HPDE6-E6E7 (cell line): ENCODE results near the gene MMP7.
"Not testable (repeated sequence)": the region's sequence is repeated elsewhere in the genome, so short reads cannot be mapped to it uniquely, and the experiment has no call there.

ENCODE experiments used
- DNase-seq: peaks from one replicate; pipeline ENCODE4 v3.0.0; 2011; ENCODE audit warnings: missing footprints; ENCODE audit errors: extremely low spot score

The MMP7 gene

GRCh38 chr11:102539567-102539966, 9.0 kb upstream of the MMP7 start:
- no peak for DNase-seq

DNA sequence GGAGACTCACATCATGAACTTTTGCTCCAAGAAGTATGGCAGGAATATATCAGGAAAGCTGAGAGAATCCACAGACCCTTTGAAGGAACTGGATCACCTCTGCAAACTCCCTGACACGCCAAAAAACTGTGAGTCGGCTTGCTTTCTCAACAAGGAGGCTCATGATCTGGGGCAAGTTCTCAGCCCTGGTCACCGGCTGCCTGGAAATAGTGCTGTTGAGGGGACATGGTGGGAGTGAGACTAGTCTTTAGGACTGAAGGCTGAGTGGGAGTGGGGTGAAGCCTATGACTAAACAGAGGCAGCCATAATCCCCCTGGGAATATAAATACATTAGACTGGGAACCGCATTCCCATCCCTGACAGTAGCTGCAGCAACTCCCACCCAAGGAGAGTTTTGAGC, 8.4 kb upstream of the MMP7 start:
- DNase-seq: no peak

- DNase-seq: no peak
Observed at GRCh38 chr11:102534261-102534872, 3.8 kb upstream of the MMP7 start.

GRCh38 chr11:102528618-102529017, 1.9 kb downstream of the MMP7 start:
- no peak for DNase-seq

DNA sequence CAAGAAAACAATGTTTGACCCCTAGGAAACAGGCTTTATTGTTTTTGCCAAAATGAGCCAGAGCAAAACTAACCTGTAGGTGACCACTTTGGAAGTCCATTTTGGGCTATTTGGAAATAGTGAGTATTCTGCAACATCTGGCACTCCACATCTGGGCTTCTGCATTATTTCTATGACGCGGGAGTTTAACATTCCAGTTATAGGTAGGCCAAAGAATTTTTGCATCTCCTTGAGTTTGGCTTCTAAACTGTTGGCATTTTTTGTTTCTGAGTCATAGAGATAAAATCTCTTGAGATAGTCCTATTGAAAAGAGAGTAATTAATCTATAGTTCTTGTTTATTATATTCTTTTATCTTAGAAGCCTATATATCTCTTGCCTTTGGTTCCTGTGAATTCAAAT, 2.9 kb downstream of the MMP7 start:
- DNase-seq: no peak

GRCh38 chr11:102527041-102527440, 3.5 kb downstream of the MMP7 start:
- no peak for DNase-seq

DNA sequence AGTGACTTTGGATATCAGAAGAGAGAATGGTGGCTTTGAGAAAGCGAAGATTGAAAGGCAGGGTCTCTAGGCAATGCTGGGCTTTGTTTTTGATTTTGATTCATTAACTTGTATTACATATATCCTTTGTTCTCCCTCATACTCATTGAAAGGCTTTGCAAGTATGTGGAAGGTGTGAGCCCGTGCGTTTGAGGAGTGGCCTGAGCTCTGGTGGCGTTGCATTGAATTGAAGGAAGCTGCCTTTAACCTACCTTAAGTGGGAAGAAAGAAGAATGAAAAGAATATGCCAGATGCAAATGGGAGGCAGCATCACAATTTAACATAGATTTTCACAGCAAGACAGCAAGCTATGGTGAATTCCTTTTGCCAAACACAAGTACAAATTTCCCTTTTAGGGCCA, 6.7 kb downstream of the MMP7 start:
- no peak for DNase-seq

DNA sequence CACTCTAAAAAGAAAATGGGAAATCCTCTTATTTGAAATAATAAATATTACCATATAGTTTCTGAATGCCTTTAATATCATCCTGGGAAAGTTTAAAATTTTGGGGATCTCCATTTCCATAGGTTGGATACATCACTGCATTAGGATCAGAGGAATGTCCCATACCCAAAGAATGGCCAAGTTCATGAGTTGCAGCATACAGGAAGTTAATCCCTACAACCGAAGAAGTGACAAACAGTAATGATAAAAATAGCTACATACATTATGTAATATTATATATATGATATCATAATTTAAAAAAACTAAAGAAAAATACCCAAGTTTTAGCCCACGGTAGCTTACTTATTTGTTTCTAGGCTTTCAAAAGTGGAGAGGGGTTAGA, 7.4 kb downstream of the MMP7 start:
- no peak for DNase-seq

GRCh38 chr11:102522312-102523188, 8.0 kb downstream of the MMP7 start:
- DNase-seq: no peak

DNA sequence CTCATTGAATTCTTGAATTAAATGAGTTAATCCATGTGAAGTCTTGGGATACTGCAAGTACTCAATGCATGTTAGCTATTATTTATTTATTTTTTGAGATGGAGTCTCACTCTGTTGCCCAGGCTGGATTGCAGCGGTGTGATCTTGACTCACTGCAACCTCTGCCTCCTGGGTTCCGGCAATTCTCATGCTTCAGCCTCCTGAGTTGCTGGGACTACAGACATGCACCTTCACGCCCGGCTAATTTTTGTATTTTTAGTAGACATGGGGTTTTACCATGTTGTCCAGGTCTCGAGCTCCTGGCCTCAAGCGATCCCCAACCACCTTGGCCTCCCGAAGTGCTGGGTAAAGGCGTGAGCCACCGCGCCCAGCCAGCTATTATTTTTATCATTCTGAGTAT, 9.4 kb downstream of the MMP7 start:
- DNase-seq: no peak

DNA sequence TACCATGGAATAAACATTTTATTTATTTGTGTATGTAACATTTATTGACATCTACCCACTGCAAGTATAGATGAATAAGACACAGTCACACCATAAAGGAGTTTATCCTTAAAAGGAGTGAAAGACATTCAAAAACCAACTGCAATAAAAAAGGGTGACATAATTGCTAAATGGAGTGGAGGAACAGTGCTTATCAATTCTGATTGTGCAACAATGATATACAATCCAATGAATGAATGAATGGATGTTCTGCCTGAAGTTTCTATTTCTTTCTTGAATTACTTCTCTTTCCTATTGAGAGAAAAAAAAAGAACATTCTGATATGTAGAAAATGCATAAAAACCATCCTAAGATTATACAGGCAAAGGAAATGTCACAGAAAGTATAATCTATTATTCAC, 10.0 kb downstream of the MMP7 start:
- no peak for DNase-seq

- DNase-seq: no peak
Observed at GRCh38 chr11:102518296-102519094, 12.1 kb downstream of the MMP7 start.

- no peak for DNase-seq
Observed at GRCh38 chr11:102517670-102518069, 12.9 kb downstream of the MMP7 start.

- peak; percentile 58 for DNase-seq
Observed at GRCh38 chr11:102516179-102516578, 14.4 kb downstream of the MMP7 start.

DNA sequence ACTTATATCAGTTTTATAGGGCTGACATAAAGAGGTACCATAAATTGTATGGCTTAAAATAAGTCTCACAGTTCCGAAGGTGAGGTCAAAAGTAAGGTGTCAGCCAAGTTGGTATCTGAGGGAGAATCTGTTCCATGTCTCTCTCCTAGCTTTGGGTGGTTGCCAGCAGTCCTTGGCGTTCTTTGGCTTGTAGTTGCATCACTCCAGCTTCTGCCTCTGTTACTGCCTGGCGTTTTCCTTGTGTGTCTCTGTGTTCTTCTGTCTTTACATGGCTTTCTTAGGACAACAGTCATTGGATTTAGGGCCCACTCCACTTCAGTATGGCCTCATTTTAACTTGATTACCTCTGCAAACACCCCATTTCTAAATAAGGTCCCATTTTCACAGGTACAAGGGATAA, 16.7 kb downstream of the MMP7 start:
- no peak for DNase-seq

DNA sequence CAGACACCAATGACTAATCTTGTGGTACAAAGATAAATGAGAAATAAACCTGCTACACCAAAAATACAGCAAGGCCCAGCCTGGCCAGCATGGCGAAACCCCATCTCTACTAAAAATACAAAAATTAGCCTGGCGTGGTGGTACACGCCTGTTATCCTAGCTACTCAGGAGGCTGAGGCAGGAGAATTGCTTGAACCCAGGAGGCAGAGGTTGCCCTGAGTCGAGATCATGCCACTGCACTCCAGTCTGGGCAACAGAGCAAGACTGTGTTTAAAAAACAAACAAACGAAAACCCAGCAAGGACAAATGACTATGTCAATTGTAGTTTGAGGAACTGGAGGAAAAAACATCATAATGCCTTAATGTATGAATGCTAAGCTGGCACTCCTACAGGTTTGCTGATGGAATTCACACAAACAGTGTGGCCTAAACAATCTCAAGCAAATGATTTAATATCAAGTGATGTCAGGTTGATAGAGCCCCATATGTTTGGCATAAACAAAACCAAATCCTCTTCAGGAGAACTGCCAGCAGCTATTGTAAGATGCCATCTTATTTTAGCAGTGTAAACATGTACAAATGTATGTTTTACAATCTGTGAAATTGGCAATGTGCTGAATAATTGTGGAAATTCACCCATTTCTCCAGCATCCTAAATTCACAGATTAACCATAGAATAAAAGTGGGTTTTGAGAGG, 20.0 kb downstream of the MMP7 start:
- no peak for DNase-seq

GRCh38 chr11:102502831-102503230, 27.7 kb downstream of the MMP7 start:
- not testable (repeated sequence) for DNase-seq

- no peak for DNase-seq
Observed at GRCh38 chr11:102500829-102501228, 29.7 kb downstream of the MMP7 start.

- DNase-seq: no peak
Observed at GRCh38 chr11:102499931-102500330, 30.6 kb downstream of the MMP7 start.

DNA sequence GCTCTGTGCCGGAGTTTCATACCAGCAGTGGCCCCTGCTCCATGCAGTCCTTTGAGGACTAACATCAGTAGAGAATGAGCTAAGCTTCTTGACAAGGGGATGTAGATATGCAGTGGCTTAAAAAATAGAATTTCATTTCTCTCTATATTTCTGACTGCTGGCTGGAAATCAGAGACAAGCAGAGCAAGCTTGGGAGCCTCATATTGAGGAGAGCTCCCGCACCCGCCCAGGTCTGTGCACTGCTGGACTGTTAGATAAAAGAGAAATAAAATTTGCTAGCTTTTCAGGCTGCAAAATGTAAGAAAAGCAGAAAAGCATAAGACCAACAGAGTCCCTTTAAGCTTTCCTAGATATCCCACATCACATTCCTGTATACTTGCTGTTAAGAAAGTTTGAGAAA, 31.4 kb downstream of the MMP7 start:
- no peak for DNase-seq

DNA sequence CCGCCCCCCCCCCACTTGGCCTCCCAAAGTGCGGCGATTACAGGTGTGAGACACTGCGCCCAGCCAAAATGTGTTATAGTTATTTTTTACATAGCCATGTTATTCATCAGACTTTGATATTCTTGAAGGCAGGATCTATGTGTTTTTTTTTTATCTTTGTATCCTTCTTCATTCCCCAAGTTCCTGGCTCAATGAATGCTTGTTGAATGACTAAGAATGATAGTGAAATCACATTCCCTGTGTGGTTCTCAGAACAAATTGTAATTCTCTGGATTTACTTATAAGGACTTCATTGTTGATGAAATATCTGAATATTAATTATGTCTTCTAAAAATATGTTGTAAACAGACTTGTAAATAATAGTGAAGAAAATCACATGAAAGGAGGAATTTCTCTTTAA, 33.5 kb downstream of the MMP7 start:
- no peak for DNase-seq
